ENCODE data around the gene MOB2.

GRCh38 chr11:1472180-1473005 lies 14.2 kb downstream of the MOB2 start:
- TF ChIP-seq CTCF (IDR thresholded peaks at IDR 0.05) (no peak), POLR2A (IDR thresholded peaks at IDR 0.05) (no peak)

All from vagina (tissue), 2 donors.